Heart right ventricle (tissue), 16 donors: ENCODE results near the gene RFTN1. TPM values are rescaled to one million over a fixed set of nuclear protein-coding genes. Genes with fewer than 3 reads are reported as not detected.

ENCODE experiments used
- ATAC-seq, 8 donors: fragments of 200-7000 bp; cut with Tn5 transposase; one replicate each; pipeline ENCODE4 v1.9.1; 2020; ENCODE audit warnings: mild to moderate bottlenecking in 8 of 8, moderate library complexity in 8 of 8, moderate number of reproducible peaks in 1 of 8
- DNase-seq, 2 donors: peaks; one replicate each; pipeline ENCODE4 v3.0.0-alpha.2; 2020
- H3K27ac ChIP-seq, 10 donors: fragments of 200-600 bp; sonication (generic) in 2 of 10; one replicate each; pipeline versions ENCODE4 v1.5.0 to v1.8.0; 2020 to 2022; ENCODE audit warnings: mild to moderate bottlenecking in 3 of 10
- H3K27me3 ChIP-seq, 7 donors: fragments of 200-600 bp; one replicate each; pipeline ENCODE4 v1.8.0; 2021 to 2022; ENCODE audit warnings: mild to moderate bottlenecking in 2 of 7
- H3K36me3 ChIP-seq, 9 donors: fragments of 200-600 bp; sonication (generic) in 1 of 9; one replicate each; pipeline versions ENCODE4 v1.5.0 to v1.8.0; 2020 to 2022; ENCODE audit warnings: mild to moderate bottlenecking in 2 of 9
- H3K4me1 ChIP-seq, 9 donors: fragments of 200-600 bp; sonication (generic) in 1 of 9; one replicate each; pipeline versions ENCODE4 v1.5.0 to v1.8.0; 2020 to 2022; ENCODE audit warnings: mild to moderate bottlenecking in 4 of 9
- H3K4me3 ChIP-seq, 10 donors: fragments of 200-600 bp; sonication (generic) in 2 of 10; one replicate each; pipeline versions ENCODE4 v1.5.0 to v1.8.0; 2020 to 2022; ENCODE audit warnings: mild to moderate bottlenecking in 7 of 10, moderate library complexity in 2 of 10
- H3K9me3 ChIP-seq, 11 donors: fragments of 200-600 bp in 10 of 11; sonication (generic) in 2 of 11; one replicate each; pipeline versions ENCODE4 v1.5.0 to v1.8.0; 2013 to 2022; ENCODE audit warnings: mild to moderate bottlenecking in 2 of 11, control low read depth in 1 of 11, moderate library complexity in 1 of 11
- CTCF ChIP-seq, 9 donors: fragments of 200-600 bp; sonication (generic) in 2 of 9; IDR thresholded peaks; one replicate each; pipeline versions ENCODE4 v1.5.0 to v1.8.0; 2021 to 2022; ENCODE audit warnings: antibody characterized with exemption in 9 of 9, mild to moderate bottlenecking in 5 of 9, moderate library complexity in 1 of 9
- WGBS, 2 donors: extraction: QIAGEN DNeasy Blood & Tissue Kit; methylation state at CpG; one replicate each; pipeline ENCODE4 v1.1.7; 2013; ENCODE audit warnings: inconsistent platforms in 1 of 2; 5-methylcytosine and 5-hydroxymethylcytosine counted together
- intact Hi-C, 10 donors: fragments of 100-400 bp; cut with DNase I; formaldehyde crosslinking; loops; one replicate each; pipeline versions ENCODE4 v1.11.1 to v1.14.2; 2022
- polyA plus RNA-seq, 2 donors: library from polyadenylated mRNA; stranded (reverse); fragments of 200-250 nt; gene quantifications; one replicate each; pipeline ENCODE4 v1.2.3, GENCODE V29; 2013
- total RNA-seq, 10 donors: library from RNA; stranded (reverse); fragmentation: NEBNext Ultra II Directional in 3 of 10; extraction: Animal tissue kit (Norgen Biotek cat#: 25700) in 3 of 10; gene quantifications; one replicate each; pipeline versions ENCODE4 v1.2.1 to v1.2.4, GENCODE V29; 2021 to 2023
- donor health status: Arrhythmogenic right ventricular cardiomyopathy.
- donor health status: ischemic (EF 13 %, LVEDD 7.1; RV severe dilation, severe dysfunction).
- donor health status: healthy with polysubstance abuse.
- donor health status: DM: no; HTN: yes; CAD: no.
- donor health status: DM: no; HTN: no; CAD: no.
- donor health status: ischemic (EF 25% LVEDD 6.9; RV normal size, moderate dysfunction).
- donor health status: ischemic (EF 25% LVEDD 5.7; RV mildly dilated, moderate dysfunction).
- donor health status: healthy.
- donor health status: DM: yes; HTN: yes; CAD: no.
- donor health status: Ischemic cardiomyopathy.
- donor health status: ischemic (EF 35%, LVEDD 5.7; RV mildly dilated, moderate dysfunction).
- donor health status: nonischemic (EF 11% LVEDD 7.7; RV severe dilation, severe dysfunction).
- donor health status: DM: yes; HTN: yes; CAD: no.
- donor health status: PGD.
- donor health status: ischemic (EF 29% LVEDD 5.4; RV normal size, mild dysfunction).
- donor health status: nonischemic (EF 23%, LVEDD 6.1; RV moderate dilation, normal function).

RFTN1 gene
- total and polyA plus RNA-seq, 12 donors: 17.4 to 32.2 (median 24.0) TPM

DNA sequence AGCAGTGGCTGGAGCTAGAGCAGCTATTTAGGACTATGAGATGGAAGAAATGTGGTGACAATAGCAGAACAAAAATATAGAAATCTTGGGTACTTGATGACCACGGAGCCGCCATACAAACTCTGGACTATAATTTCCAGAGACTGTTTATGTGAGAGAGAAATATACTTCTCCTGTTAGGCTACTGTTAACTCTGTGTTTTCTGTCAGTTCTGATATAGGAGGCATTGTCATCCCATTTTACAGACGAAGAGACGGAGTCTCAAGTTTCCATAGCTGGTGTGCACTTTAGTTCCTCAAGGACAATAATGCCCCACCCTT, 22.8 kb upstream of the RFTN1 start:
- H3K4me3 ChIP-seq: no peak overlapping the region
- intact Hi-C loops: no loop called here
- ATAC-seq (no peak), DNase-seq (no peak)
- peaks cover 0 to 14% (median 4%) of the 10 kb centered on the region in 9 donors for H3K4me1 ChIP-seq
- H3K27me3 ChIP-seq: no peaks in the 10 kb centered on the region
- no peak for TF ChIP-seq CTCF (IDR thresholded peaks at IDR 0.05)
- WGBS, 2 donors: 98 to 99% methylated on average over 4 of the region's 4 CpGs
- no peak overlapping the region for H3K27ac ChIP-seq
- H3K9me3 ChIP-seq: no peaks in the 10 kb centered on the region
- H3K36me3 ChIP-seq: no peaks in the 10 kb centered on the region

DNA sequence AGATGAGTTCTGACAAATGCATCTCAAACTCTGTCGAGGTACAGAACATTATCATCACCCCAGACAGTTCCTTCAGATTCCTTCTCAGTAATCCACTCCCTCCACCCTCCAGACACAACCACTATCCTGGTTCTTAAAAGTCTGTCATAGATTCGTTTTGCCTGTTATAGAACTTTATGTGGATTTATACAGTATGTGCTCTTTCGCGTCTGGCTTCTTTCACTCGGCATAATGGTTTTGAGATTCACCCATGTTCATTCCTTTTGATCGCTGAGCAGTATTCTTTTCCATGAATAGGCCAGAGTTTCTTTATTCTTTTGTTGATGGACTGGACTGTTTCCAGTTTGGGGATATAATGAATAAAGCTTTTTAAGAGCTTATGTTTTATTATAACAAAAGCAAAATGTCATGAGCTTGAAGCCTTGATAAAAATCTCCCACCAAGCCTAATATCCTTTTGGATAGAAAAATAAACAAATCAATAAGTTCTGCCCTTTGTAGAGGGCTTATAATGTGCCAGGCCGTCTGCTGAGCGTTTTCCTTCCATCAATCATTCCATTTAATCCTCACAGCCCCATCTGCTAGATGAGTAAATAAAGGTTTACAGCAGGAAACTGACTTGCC, 21.3 kb upstream of the RFTN1 start:
- H3K36me3 ChIP-seq: no peaks in the 10 kb centered on the region
- no peaks in the 10 kb centered on the region for H3K27me3 ChIP-seq
- intact Hi-C loops: no loop called here
- 78 to 80% methylated on average over 8 of the region's 8 CpGs for WGBS, 2 donors
- H3K9me3 ChIP-seq: no peaks in the 10 kb centered on the region
- ATAC-seq: no peak
- TF ChIP-seq CTCF (IDR thresholded peaks at IDR 0.05): no peak
- H3K4me3 ChIP-seq: no peak overlapping the region
- H3K4me1 ChIP-seq: peaks cover 0 to 3% (median 0%) of the 10 kb centered on the region in 9 donors
- DNase-seq: no peak
- no peak overlapping the region for H3K27ac ChIP-seq

DNA sequence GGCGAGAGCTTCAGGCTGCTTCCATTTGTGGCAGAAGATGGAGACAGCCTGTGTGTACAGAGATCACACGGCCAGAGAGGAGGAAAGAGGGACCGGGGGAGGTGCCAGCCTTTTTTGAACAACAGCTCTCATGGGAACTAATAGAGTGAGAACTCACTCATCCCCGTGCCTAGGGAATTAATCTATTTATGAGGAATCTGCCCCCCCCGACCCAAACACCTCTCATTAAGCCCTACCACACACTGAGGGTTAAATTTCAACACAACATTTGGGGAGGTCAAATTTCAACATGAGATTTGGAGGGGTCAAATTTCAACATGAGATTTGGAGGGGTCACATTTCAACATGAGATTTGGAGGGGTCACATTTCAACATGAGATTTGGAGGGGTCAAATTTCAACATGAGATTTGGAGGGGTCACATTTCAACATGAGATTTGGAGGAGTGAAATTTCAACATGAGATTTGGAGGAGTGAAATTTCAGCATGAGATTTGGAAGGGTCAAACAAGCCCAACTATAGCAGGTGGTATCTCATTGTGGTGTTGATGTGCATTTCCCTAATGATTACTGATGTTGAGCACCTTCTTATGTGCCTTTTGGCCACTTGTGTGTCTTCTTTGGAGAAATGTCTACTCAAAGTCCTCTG, 20.6 kb upstream of the RFTN1 start:
- H3K36me3 ChIP-seq: no peaks in the 10 kb centered on the region
- no peak for ATAC-seq
- no peak overlapping the region for H3K27ac ChIP-seq

DNA sequence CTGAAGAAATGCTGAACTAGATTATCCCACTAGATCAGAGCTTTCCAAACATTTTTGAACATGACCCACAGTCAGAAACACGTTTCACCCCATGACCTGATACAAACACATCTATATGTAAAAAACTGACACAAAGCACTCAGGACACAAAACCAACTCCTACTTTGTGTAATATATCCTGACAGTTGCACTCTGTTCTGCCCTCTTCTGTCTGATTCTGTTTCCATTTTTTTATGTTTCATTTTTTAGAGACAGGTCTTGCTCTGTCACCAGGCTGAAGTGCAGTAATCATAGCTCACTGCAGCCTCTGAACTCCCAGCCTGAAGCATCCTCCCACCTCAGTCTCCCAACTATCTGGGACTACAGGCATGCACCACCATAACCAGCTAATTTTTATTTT, 15.8 kb upstream of the RFTN1 start:
- H3K4me1 ChIP-seq: peaks cover 0 to 16% (median 7%) of the 10 kb centered on the region in 9 donors
- peaks cover 0 to 8% (median 0%) of the 10 kb centered on the region in 11 donors for H3K9me3 ChIP-seq
- intact Hi-C loops: no loop called here
- WGBS, 2 donors: 69 to 85% methylated on average over 1 of the region's 1 CpG
- peak in 4 of 9 donors; percentile 7 to 31 (median 16) for TF ChIP-seq CTCF (IDR thresholded peaks at IDR 0.05)
- ATAC-seq: peak in 1 of 8 donors; percentile 13
- H3K27ac ChIP-seq: peak overlapping the region in 2 of 10 donors; percentile 22 to 61
- H3K4me3 ChIP-seq: no peak overlapping the region
- no peaks in the 10 kb centered on the region for H3K27me3 ChIP-seq
- no peaks in the 10 kb centered on the region for H3K36me3 ChIP-seq
- DNase-seq: no peak

More for the DNA sequence above, 20.6 kb upstream of the RFTN1 start:
- Histone ChIP-seq H3K4me3 (no peak overlapping the region), H3K27me3 (no peaks in the 10 kb centered on the region), H3K9me3 (no peaks in the 10 kb centered on the region), H3K4me1 (peaks cover 0 to 6% (median 2%) of the 10 kb centered on the region in 9 donors)
- 51 to 54% methylated on average over 5 of the region's 5 CpGs for WGBS, 2 donors
- intact Hi-C loops: no loop called here
- no peak for DNase-seq
- TF ChIP-seq CTCF (IDR thresholded peaks at IDR 0.05): no peak
